GM19438 (cell line): ENCODE results near the gene RALA.
A peak's percentile ranks its signal among the peaks of the same experiment; 100 is the strongest.

Experiments
- ATAC-seq: cut with Tn5 transposase; IDR thresholded peaks from one replicate; pipeline ENCODE4 v1.9.1; 2021; ENCODE audit warnings: low read depth; ENCODE audit not compliant: unreplicated experiment

Gene RALA

DNA sequence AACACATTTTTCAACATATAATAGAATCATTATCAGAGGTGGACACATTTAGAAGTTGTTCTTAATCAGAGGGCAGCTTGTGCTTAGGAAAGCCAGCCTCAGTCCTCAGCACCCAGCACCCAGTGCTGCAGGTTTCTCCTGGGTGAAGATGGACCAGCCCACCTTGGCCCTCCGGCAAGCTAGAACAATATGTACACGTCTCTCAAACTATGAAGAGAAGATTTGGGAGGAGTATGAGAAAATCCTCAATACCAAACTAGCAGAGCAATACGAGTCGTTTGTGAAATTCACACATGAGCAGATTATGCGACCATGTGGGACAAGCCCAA, 13.5 kb upstream of the RALA start:
- no peak for ATAC-seq

DNA sequence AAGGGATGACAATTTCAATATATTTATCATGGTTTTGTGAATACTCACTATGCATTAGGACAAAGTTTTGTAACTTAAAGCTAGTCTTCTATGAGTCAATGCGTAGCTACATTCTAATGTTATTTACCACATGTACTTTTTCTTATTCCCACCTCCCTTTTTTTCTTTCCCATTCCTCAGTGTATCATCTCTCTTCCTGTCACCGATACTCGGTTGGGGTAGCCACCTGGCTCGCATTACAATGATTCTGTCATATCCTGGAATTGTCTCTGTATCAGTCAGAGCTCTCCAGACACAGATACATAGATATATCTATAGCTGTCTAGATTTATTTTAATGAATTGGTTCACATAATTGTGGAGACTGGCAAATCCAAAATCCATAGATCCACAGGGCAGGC, 9.8 kb upstream of the RALA start:
- no peak for ATAC-seq

DNA sequence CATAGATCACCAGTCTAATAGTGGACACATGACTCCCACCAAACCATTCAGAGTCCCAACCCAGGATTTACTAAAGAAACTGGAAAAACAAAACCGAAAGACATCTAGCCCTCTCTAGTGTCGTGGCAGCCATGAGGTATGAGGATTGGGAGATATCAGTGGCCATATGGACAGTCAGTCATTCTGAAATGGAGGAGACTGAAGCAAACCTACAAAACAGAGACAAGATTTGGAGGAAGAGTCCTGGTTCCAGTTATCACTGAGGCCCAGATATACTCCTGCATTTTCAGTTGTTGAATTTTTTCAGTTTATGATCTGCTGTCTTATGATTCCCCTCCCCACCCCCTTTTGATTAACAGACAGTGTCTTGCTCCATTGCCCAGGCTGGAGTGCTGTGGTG, 9.1 kb upstream of the RALA start:
- no peak for ATAC-seq

DNA sequence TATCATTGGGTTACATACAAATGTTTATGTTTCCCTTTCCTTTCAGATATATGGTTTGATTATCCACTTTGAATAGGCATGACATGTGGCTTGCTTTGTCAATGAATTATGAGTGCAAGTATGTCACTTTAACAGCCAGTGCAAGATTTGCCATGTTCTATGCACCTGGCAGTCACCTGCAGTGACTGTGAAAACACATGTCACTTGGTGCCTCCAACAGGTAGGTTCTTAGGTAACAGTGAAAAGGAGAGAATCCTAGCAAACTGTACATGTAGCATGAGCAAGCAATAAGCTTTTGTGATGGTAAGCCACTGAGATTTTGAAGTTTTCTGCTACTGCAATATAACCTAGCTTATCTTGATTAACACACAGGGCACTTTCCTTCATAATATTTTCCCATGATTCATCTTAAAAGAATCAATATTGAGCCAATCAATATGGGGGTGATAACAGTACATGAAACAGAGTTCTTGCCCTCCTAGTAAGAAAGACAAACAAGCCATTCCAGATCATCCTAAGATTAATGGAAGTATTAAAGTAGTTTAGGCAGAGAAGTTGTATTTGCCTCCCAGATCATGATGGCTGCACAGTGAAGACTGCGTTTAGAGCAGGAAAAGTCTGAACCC, 7.9 kb upstream of the RALA start:
- ATAC-seq, result no peak

DNA sequence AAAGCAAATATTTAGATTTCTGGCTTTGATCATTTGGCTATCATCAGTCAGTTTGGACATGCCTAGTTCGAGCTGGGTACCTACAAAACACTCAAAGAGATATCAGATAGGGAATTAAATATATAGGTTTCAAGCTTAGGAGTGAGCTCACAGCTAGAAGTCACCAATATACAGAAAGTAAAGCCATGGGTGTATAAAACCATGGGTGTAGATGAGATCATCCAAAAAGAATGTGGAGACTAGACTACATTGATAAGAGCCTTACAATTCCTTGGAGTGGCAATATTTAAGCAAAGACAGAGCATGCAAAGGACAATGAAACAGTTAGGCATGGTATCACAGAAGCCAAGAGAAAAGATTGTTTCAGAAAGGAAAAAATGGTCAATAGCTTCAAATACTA, 7.2 kb upstream of the RALA start:
- ATAC-seq, result no peak

DNA sequence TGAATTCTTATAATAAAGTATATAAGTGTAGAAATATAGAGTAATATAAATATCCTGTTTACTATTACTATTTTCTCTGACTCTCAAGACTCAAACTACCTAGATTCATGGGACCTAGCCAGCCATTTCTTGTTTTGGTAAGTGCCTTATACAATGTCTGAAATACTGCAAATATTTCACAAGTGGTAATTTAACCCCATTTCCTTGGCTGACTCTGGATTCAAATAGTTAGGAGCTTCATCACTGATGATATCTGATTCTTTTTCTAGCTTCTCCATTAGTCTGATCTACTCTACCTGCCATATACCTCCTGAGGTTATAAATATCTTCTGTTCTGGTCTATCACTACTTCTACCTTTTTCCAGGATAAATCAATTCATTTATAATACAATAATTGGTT, 6.4 kb upstream of the RALA start:
- no peak for ATAC-seq

DNA sequence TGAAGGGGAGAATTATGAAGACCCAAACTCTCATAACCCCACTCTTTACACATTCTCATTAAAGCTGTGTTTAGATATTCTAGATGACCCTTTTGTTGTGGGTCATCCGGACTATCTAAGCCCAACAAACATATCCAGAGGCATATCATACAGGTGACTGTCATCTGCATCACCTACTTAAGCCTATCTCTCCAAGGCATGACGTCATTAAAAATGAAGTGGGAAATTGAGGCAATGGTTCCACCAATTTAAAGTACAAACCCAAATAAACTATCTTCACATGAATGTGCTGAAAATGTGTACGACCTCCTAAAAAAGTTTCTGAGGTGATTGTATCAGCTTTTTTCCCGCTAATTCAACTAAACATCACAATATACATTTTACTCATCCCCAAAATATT, 4.5 kb upstream of the RALA start:
- no peak for ATAC-seq

DNA sequence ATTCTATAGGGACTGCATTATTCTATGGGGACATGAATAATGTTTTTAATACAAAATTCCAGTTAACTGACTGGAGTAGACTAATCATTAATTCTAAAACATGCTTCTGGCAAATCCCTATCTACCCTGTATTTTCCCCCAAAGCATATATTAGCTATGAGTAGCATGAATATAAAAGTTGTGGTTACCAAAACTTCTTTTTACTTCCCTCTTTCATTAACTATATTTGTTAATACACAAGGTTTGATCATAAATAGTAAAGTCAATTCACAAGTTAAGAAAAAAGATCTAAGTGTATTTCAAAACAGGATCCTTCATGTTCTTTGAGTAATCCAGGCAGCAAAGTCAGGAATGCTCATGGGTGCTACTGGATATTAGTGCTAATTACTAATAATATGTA, 2.9 kb upstream of the RALA start:
- no peak for ATAC-seq

DNA sequence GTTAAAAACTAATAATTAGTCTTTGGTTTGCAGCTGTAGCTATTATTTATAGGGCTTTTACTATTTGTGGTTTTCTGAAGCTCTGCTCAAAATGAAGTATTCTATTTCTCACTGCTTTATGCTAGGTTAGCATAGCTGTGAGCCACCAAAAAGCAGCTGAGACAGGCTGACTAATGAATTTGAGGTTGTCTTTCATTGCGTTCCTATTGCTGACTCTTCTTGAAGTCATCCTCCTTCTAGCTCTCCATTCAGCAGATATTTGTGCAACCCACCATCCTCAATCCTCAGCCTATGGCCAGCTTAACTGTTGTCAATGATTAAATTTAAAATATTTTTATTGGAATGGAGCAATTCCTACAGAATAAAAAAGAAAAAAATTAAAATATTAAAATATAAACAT, 2.1 kb upstream of the RALA start:
- ATAC-seq, result no peak

DNA sequence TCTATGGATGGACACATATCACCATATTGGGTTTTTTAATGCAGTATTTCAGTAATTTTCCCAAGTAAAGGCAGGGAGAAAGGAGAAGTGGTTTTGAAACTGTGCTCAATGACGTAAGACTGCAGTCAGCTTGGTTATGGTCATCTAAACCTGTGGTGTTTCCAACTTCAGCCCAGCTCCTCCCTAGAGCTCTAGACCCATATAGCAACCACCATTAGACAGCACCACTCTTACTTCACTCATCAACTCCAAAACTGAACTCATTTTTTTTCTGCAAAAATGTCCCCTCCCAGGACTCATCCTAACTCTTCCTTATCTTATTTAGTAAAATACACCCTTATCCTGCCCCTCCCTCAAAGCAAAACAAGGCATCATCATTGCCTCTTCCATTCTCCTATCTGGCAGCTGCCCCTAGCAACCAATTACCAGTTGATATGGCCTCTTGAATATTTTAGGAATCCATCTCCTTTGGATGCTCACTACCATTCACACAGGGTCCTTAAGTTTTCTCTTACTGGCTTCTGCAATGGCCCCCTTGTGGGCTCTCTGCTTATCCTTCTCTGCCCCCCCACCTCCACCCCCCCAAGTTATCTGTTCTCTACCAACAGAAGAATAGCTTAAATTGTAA, 1.5 kb upstream of the RALA start:
- no peak for ATAC-seq

DNA sequence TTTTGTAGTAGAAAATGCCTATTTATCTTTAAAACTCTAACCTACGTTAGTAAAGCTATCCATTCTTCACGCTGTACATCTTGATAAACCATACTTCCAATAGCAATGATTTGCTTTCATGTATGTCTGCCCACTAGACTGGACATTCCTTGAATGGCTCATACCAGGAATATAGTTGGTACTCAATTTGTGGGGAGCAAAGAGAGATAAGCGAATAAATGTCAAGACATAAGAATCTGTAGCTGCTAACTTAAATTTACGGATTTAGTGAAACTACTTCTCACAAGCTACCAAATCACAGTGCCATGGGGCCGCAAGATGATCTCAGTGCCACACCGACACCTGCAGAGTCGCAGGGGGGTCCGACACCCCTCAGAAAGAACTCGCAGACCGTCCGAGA, 763 bp upstream of the RALA start:
- ATAC-seq, result no peak

DNA sequence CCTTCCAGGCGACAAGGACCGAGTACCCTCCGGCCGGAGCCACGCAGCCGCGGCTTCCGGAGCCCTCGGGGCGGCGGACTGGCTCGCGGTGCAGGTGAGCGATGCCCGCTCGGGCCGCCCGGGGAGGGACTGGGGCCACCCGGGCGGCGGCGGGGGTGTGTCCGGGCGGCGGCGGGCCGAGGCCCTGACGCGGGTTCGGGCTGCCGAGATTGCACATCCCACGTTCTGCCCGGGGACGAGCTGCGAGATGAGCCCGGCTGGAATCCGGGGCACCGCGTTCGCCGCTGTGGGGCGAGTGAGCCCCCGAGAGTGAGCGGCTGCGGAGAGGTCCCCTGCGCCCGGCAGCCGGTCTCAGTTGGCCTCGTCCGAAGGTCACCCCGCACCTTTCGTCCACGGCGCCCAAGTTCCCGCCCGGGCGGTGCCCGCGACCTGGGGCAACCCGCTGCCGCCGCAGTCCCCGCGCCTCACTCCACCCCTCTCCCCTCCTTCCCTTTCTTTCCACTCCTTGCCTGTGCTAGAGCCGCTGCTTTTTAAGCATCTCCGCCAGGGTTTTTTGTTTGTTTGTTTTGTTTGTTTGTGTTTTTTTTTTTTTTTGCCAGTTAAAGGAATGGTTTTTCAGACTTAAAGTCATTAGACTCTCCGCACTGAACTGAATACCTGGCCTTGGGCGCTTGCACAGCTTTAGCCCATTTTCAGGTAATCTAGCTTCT, 515 bp downstream of the RALA start:
- ATAC-seq, result peak; percentile 51

DNA sequence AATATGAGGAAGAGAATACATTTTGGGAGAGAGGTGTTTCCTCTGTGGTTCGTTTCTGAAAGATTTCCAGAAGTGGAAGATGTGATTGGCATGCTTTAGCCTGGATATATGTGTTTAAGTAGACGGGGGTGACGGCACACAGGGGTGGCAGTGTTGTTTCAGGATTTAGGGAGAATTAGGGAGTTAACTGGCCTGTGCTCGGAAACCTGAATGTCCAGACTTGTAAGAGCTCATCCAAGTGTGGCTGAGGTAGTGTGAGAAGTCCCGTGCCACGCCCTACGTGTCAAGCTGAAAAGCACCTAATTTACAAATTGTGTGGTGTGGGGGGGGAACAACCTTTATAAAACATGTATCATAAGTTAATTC, 1.1 kb downstream of the RALA start:
- no peak for ATAC-seq

DNA sequence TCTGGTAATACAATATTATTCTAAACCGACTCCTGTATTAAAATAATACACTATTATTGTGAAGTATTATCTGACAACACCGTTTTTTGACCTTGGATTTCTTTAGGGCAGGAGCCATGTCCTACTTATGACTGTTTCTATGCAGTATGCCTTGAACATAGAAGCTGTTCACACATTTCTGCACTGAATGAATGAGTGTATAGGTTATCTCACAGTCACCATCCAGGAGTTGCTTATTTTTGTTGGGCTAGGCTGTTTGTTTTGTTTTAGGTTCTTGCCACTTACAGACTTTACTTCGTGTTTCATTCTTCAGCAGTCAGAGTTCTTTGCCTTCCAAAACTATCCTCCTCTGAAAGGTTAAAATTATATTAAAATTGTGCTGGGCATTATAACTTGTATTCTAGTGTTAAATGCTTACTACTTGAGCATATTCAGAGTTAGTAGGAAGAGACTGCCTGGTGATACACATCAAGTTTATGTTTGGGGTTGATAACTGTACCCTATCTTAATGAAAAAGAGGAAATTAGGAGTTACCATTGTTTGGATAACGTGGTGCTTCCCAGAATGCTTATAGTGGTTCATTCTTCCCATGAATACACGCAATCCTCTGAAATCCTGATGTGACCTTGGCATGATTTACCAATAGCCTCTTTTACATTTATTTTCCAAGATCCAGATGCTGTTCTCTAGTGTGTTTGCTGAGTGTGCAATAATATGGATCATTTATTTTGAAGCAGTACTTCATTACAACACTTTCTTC, 1.7 kb downstream of the RALA start:
- no peak for ATAC-seq

DNA sequence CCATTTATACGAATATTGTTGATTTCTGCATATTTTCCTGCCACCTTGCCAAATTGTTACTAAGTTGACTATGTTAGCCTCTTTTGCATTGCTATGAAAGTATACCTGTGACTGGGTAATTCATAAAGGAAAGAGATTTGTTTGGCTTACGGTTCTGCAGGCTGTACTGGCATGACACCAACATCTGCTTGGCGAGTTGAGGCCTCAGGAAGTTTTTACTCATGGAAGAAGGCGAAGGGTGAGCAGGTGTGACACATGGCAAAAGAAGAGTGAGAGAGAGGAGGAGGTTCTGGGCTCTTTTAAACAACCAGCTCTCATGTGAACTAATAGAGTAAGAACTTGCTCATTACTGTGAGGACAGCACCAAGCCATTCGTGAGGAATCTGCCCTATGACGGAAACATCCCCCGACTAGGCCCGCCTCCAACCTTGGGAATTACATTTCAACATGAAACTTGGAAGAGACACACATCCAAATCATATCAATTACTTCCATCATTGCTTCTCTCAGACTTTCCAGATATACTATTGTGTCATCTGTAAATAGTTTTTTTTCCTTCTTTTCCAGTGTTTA, 8.4 kb downstream of the RALA start:
- ATAC-seq, result no peak

DNA sequence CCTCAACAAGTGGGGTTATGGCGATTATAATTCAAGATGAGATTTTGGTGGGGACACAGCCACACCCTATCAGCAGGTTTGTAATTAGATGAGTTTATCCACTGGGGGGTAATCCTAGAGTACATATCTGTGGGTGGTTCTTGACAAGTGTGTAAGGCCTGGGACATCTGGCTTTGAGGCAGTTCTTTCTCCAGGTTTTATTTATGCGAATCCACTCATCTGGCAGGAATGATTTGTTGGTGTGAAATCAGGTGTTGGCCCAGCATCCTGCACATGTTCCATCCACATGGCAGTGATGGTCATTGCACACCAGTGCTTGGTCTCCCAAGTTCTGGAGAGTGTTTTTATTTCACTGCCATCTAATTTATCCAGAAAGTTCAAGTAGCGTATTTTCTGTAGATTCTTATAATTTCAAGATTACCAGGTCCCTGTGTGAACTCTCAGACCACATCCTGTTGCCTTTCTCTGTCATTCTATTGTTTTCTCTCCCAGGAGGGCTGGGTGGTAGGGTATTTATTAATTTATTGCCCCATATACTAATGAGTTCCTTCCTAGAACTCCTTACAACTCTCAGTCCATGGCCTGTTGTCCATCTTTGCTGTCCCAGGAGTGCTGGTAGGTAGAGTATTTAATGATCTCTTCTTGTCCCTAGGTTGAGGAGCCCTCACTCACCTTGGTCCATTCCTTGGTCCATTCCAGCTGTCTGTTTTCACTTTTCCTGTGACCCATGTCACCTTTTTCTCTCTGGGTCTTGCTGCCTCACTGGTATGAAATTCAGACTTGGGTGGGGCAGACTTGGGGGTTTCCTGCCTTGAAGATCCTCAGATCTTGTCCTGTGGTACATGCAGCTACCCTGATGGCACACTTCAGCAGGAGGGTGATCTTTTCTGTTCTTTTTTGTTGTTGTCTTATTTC, 10.4 kb downstream of the RALA start:
- no peak for ATAC-seq

DNA sequence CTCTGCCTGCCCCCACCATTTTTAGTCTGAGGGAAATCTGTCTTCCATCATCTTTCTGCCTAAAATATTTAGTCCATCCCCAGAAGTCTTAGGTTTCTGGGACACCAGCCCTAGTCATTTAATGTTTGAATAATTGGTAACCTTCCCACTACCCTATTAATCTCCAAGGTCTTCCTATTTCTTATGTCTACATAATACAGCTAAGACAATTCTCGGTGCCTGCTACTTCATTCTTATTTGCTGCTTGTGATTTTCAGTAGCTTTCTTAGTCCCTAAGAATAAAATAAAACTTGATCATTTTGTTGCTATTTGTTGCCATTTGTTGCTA, 11.1 kb downstream of the RALA start:
- no peak for ATAC-seq

DNA sequence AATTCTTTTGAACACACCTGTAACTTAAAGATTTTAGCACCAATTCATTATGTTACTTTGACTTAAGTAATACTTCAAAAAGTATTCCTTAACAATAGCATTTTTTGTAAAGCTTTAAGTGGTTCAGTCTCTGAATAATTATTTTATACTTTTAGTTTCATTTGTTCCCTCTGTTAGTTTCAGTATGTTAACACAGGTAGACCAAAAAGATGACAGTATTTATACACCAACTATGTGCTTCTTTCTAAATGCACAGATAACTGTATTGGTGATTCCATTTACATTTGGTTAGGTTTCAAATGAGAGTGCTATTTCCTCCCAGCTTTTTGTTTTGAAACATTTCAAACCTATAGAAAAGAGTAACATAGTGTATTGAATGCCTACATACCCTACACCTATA, 14.0 kb downstream of the RALA start:
- ATAC-seq, result no peak

DNA sequence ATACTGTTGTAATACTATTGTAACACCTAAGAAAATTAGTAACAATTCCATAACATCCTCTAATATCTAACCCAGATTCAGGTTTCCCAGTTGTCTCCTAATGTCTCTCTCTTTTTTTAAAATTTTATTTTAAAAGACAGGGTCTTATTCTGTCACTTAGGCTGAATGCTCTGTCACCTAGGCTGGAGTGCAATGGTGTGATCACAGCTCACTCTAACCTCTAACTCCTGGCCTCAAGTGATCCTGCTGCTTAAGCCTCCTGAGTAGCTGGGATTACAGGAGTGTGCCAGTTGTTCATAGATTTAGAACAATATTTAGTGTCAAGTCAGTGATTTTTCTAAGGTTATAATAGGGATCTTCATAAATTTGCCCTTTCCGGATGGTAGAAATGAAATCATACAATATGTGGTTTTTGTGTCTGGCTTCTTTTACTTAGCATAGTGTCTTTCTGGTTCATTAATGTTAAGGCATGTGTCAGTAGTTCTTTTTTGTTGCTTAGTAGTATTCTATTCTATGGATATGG, 14.7 kb downstream of the RALA start:
- no peak for ATAC-seq

DNA sequence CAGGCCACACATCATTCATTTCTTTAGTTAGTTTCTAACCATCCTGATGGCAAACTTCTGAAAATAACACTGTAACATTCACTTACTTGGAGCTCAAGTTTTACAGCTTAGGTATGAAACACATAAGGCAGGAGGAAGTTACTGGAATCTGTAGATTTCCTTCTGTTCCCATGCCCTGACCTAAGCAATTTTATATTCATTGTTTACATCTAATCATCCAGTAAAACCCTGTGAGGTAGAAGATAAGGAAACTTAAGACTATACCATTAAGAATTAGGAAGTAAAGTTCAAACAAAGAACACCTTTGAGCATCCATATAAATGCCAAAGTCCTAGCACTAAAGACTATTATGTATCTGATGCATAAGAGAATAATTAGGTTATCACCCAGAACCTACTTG, 19.5 kb downstream of the RALA start:
- ATAC-seq, result no peak
